B cell (primary cell): Measurements from ENCODE around the gene TSNAX. TPM values are rescaled to one million over a fixed set of nuclear protein-coding genes. Genes with fewer than 3 reads are reported as not detected.

Source experiments
- ATAC-seq: fragments of 200-7000 bp; cut with Tn5 transposase; one replicate; pipeline ENCODE4 v1.10.0; 2021; ENCODE audit warnings: low read depth, mild to moderate bottlenecking, moderate number of reproducible peaks, moderate library complexity
- CTCF ChIA-PET: fragments of 350-600 bp; sonication (Branson Sonifier 250); formaldehyde crosslinking; loops from one replicate; lab custom pipeline; 2021; ENCODE audit warnings: antibody characterized with exemption, inconsistent platforms; lab: Charles Lee
- POLR2A ChIA-PET: fragments of 350-600 bp; sonication (Branson Sonifier 250); formaldehyde crosslinking; loops from one replicate; lab custom pipeline; 2021; ENCODE audit warnings: antibody characterized with exemption; lab: Charles Lee
- DNase-seq: peaks from one replicate; pipeline ENCODE4 v3.0.0; 2013
- H2AFZ ChIP-seq: 2 replicates; pipeline ENCODE4 v1.6.1; 2012; ENCODE audit warnings: mild to moderate bottlenecking, low read depth, low read length; ENCODE audit not compliant: insufficient read depth, poor library complexity, severe bottlenecking
- H3K27ac ChIP-seq, 2 donors: 1 replicate in 1 of 2; 2 replicates in 1 of 2; pipeline ENCODE4 v1.5.1; 2012 to 2013; ENCODE audit warnings: low read length in 2 of 2, mild to moderate bottlenecking in 2 of 2, moderate library complexity in 1 of 2
- H3K27me3 ChIP-seq, 4 experiments: fragments of 200-600 bp in 1 of 4; sonication (generic) in 1 of 4; replicated peaks in 1 of 4; 1 replicate in 2 of 4; 2 replicates in 2 of 4; pipeline versions ENCODE4 v1.6.1 to v1.7.0; 2013 to 2016; ENCODE audit warnings: low read length in 3 of 4, mild to moderate bottlenecking in 2 of 4, mixed read lengths in 1 of 4, moderate library complexity in 1 of 4; ENCODE audit not compliant: insufficient read depth in 4 of 4, control insufficient read depth in 3 of 4; ENCODE audit errors: control extremely low read depth in 1 of 4
- H3K36me3 ChIP-seq, 2 experiments: replicated peaks in 1 of 2; 1 replicate in 1 of 2; 2 replicates in 1 of 2; pipeline versions ENCODE4 v1.6.1 to v1.7.1; 2013; ENCODE audit warnings: low read length in 1 of 2; ENCODE audit not compliant: insufficient read depth in 2 of 2, control insufficient read depth in 1 of 2; ENCODE audit errors: control extremely low read depth in 1 of 2, extremely low read depth in 1 of 2
- H3K4me1 ChIP-seq, 2 donors: fragments of 200-600 bp in 1 of 2; sonication (generic) in 1 of 2; 1 replicate in 1 of 2; 2 replicates in 1 of 2; pipeline versions ENCODE4 v1.5.1 to v1.6.1; 2013 to 2017; ENCODE audit warnings: low read length in 2 of 2; ENCODE audit not compliant: control insufficient read depth in 2 of 2, insufficient read depth in 2 of 2
- H3K4me2 ChIP-seq: replicated peaks from 2 replicates; pipeline ENCODE3; 2012; ENCODE audit warnings: mild to moderate bottlenecking, low read depth, low read length; ENCODE audit not compliant: poor library complexity, severe bottlenecking
- H3K4me3 ChIP-seq, 5 experiments: fragments of 200-600 bp in 1 of 5; sonication (generic) in 1 of 5; 1 replicate in 3 of 5; 2 replicates in 2 of 5; pipeline versions ENCODE4 v1.5.1 to v1.7.0; 2011 to 2016; ENCODE audit warnings: low read length in 4 of 5, mild to moderate bottlenecking in 4 of 5, low read depth in 2 of 5, control low read depth in 1 of 5, moderate library complexity in 1 of 5; ENCODE audit not compliant: insufficient read depth in 1 of 5; ENCODE audit errors: control extremely low read depth in 1 of 5, extremely low read depth in 1 of 5
- H3K79me2 ChIP-seq: fragments of 200-600 bp; sonication (generic); one replicate; pipeline ENCODE4 v1.6.0; 2016; ENCODE audit warnings: low read length; ENCODE audit not compliant: control insufficient read depth, insufficient read depth
- H3K9ac ChIP-seq: fragments of 200-600 bp; sonication (generic); 2 replicates; pipeline ENCODE4 v1.6.1; 2017; ENCODE audit warnings: mild to moderate bottlenecking, low read length, moderate library complexity
- H3K9me3 ChIP-seq, 3 donors: one replicate each; pipeline versions ENCODE4 v1.6.1 to v1.7.1; 2013; ENCODE audit warnings: low read length in 2 of 3; ENCODE audit not compliant: control insufficient read depth in 2 of 3, insufficient read depth in 1 of 3; ENCODE audit errors: control extremely low read depth in 1 of 3
- H4K20me1 ChIP-seq: 2 replicates; pipeline ENCODE4 v1.6.0; 2012; ENCODE audit warnings: mild to moderate bottlenecking, low read length; ENCODE audit not compliant: insufficient read depth, control insufficient read depth, poor library complexity, severe bottlenecking
- H3K27ac Mint-ChIP-seq: one replicate; pipeline ENCODE4 v1.8.0; 2021; ENCODE audit warnings: mixed read lengths
- H3K27me3 Mint-ChIP-seq: one replicate; pipeline ENCODE4 v1.8.0; 2021; ENCODE audit warnings: mixed read lengths
- H3K4me1 Mint-ChIP-seq: one replicate; pipeline ENCODE4 v1.8.0; 2021; ENCODE audit warnings: mixed read lengths
- H3K4me3 Mint-ChIP-seq: one replicate; pipeline ENCODE4 v1.8.0; 2021; ENCODE audit warnings: mixed read lengths
- H3K9me3 Mint-ChIP-seq: one replicate; pipeline ENCODE4 v1.8.0; 2022; ENCODE audit warnings: mixed read lengths; ENCODE audit not compliant: insufficient read depth
- CTCF ChIP-seq: fragments of 200-600 bp; IDR thresholded peaks from one replicate; pipeline ENCODE4 v1.8.0; 2022; ENCODE audit warnings: antibody characterized with exemption, mild to moderate bottlenecking
- EZH2 ChIP-seq: IDR thresholded peaks from 2 replicates; pipeline ENCODE4 v1.6.1; 2012; ENCODE audit warnings: borderline replicate concordance, low read depth, mild to moderate bottlenecking, moderate library complexity, low read length; ENCODE audit not compliant: insufficient read depth, poor library complexity, severe bottlenecking
- whole genome bisulfite sequencing: methylation state at CpG from one replicate; pipeline ENCODE4 v1.1.5; 2013; ENCODE audit warnings: missing lambda C conversion rate; ENCODE audit not compliant: insufficient coverage; 5-methylcytosine and 5-hydroxymethylcytosine counted together
- intact Hi-C: fragments of 100-400 bp; cut with micrococcal nuclease; formaldehyde crosslinking; loops from one replicate; pipeline ENCODE4 v1.10.0; 2022
- polyA plus RNA-seq: library from polyadenylated mRNA; depleted of rRNA; stranded (reverse); fragments of >200 nt; gene quantifications from 2 replicates; pipeline ENCODE4 v1.2.3, GENCODE V29; 2012
- total RNA-seq, 2 donors: library from RNA; stranded (reverse); fragments of 120-200 nt in 1 of 2; gene quantifications; 1 replicate in 1 of 2; 2 replicates in 1 of 2; pipeline versions ENCODE4 v1.2.3 to v1.2.4, GENCODE V29; 2013 to 2022

Gene TSNAX
- total and polyA plus RNA-seq, 2 donors (not counting 1 experiment from before 2014, with no cell fraction given) = 9.0 to 41.4 TPM

DNA sequence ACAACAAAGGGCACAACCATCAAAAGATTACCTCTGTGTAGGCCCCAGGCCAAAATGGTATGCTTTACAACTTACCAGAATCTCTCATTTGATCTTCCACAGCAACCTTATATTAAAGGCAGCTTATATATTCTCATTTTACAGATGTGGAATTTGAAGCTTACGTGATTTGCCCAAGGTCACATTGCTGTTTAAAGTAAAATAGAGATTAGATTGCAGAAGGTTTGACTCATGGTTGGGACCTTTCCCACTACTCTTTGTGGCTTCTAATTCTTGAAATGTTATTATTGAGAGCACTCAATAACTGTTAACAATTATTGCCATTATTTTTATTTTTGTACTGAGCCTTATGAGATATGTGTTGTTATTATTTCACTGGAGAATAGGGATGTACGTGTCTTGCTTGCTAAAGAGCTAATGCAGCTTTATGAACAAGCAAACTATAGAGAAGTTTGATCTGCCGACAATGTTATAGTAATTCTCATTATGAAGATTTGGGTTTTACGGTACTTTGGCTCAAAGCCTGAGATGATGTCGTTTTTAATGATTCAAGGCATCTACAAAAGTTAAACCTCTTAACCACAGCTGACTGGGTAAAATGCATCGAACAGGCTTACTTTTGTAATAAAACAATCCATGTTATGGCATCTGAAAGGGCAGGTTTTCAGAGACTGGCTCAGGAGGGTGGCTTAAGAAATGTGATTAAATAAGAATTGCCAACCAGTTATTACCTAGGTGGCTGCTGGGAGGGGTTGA is 43.3 kb upstream of the TSNAX start:
- peaks cover 0 to 5% (median 0%) of the 10 kb centered on the region in 4 experiments for H3K27me3 ChIP-seq
- intact Hi-C loops = no loop called here
- no peak overlapping the region for H3K27ac Mint-ChIP-seq
- H3K9me3 Mint-ChIP-seq = no peaks in the 10 kb centered on the region
- peaks cover 22% of the 10 kb centered on the region for H3K27me3 Mint-ChIP-seq
- no peak overlapping the region for H2AFZ ChIP-seq
- no peak overlapping the region for H3K4me3 ChIP-seq
- no peaks in the 10 kb centered on the region for H3K4me1 ChIP-seq
- CTCF ChIA-PET = interaction anchor here (0.7 kb wide), 1 partner anchor 39 kb away, joined by 3 read pairs; no protein-coding TSS in a partner anchor
- 60% methylated on average over 2 of the region's 6 CpGs for WGBS
- no peak overlapping the region for H3K9ac ChIP-seq
- H3K9me3 ChIP-seq = no peaks in the 10 kb centered on the region
- ATAC-seq (no peak), DNase-seq (no peak)
- H3K79me2 ChIP-seq = no peaks in the 10 kb centered on the region
- H3K27ac ChIP-seq = no peak overlapping the region
- POLR2A ChIA-PET = no interaction called here
- no peak for TF ChIP-seq EZH2
- TF ChIP-seq CTCF = no peak
- H3K4me1 Mint-ChIP-seq = no peaks in the 10 kb centered on the region
- no peak overlapping the region for H3K4me3 Mint-ChIP-seq
- H3K4me2 ChIP-seq = no peak overlapping the region
- no peaks in the 10 kb centered on the region for H4K20me1 ChIP-seq
- H3K36me3 ChIP-seq = no peaks in the 10 kb centered on the region

GRCh38 chr1:231487019-231487418 is 41.5 kb upstream of the TSNAX start:
- H3K27me3 Mint-ChIP-seq = peaks cover 9% of the 10 kb centered on the region
- DNase-seq = no peak
- H3K4me1 Mint-ChIP-seq = no peaks in the 10 kb centered on the region
- Histone ChIP-seq H2AFZ (no peak overlapping the region), H4K20me1 (no peaks in the 10 kb centered on the region), H3K27ac (no peak overlapping the region), H3K4me1 (no peaks in the 10 kb centered on the region), H3K36me3 (no peaks in the 10 kb centered on the region), H3K4me3 (no peak overlapping the region), H3K27me3 (peaks cover 0 to 5% (median 0%) of the 10 kb centered on the region in 4 experiments), H3K79me2 (no peaks in the 10 kb centered on the region), H3K9me3 (no peaks in the 10 kb centered on the region), H3K9ac (no peak overlapping the region), H3K4me2 (no peak overlapping the region)
- no peak overlapping the region for H3K4me3 Mint-ChIP-seq
- intact Hi-C loops = no loop called here
- ATAC-seq = no peak
- H3K9me3 Mint-ChIP-seq = no peaks in the 10 kb centered on the region
- TF ChIP-seq CTCF (no peak), EZH2 (no peak)
- POLR2A ChIA-PET = no interaction called here
- WGBS = 71% methylated on average over 1 of the region's 1 CpG
- H3K27ac Mint-ChIP-seq = no peak overlapping the region
- CTCF ChIA-PET = no interaction called here
